GM18867 (cell line): ENCODE data around the gene GBX1.

Experiments used
- ATAC-seq: cut with Tn5 transposase; IDR thresholded peaks from one replicate; pipeline ENCODE4 v1.9.1; 2021; ENCODE audit warnings: mild to moderate bottlenecking, moderate library complexity; ENCODE audit not compliant: unreplicated experiment

Gene GBX1

GRCh38 chr7:151167197-151167961 is at the start of gene GBX1:
Gene GBX1, minus strand, starts transcription at chr7:151167694. Its CDS starts 146 bp downstream, at chr7:151167548.
- ATAC-seq = no peak

GRCh38 chr7:151215396-151215795 is 47.9 kb upstream of the GBX1 start:
- ATAC-seq = no peak

GRCh38 chr7:151213826-151214225 is 46.3 kb upstream of the GBX1 start:
- ATAC-seq = no peak

- ATAC-seq = no peak
Observed at GRCh38 chr7:151212626-151213025, 45.1 kb upstream of the GBX1 start.

- no peak for ATAC-seq
Observed at GRCh38 chr7:151211155-151211772, 43.8 kb upstream of the GBX1 start.

- ATAC-seq = no peak
Observed at GRCh38 chr7:151210087-151210854, 42.8 kb upstream of the GBX1 start, which contains the start of gene H2BK1. Gene H2BK1, minus strand, starts transcription at chr7:151210488. Its CDS starts 170 bp downstream, at chr7:151210318.

GRCh38 chr7:151209588-151209987 is 42.1 kb upstream of the GBX1 start:
- no peak for ATAC-seq

GRCh38 chr7:151208253-151208862 is 40.9 kb upstream of the GBX1 start:
- ATAC-seq = no peak

- no peak for ATAC-seq
Observed at GRCh38 chr7:151207804-151208203, 40.3 kb upstream of the GBX1 start.

- no peak for ATAC-seq
Observed at GRCh38 chr7:151207315-151207714, 39.8 kb upstream of the GBX1 start.

- ATAC-seq = no peak
Observed at GRCh38 chr7:151206914-151207313, 39.4 kb upstream of the GBX1 start.

GRCh38 chr7:151205730-151206129 is 38.2 kb upstream of the GBX1 start:
- no peak for ATAC-seq

- no peak for ATAC-seq
Observed at GRCh38 chr7:151204383-151205032, 37.0 kb upstream of the GBX1 start.

- ATAC-seq = no peak
Observed at GRCh38 chr7:151202836-151203235, 35.3 kb upstream of the GBX1 start.

- no peak for ATAC-seq
Observed at GRCh38 chr7:151201751-151202150, 34.3 kb upstream of the GBX1 start.

GRCh38 chr7:151201344-151201743 is 33.9 kb upstream of the GBX1 start:
- ATAC-seq = no peak

- ATAC-seq = no peak
Observed at GRCh38 chr7:151198945-151199848, 31.7 kb upstream of the GBX1 start.

GRCh38 chr7:151197932-151198331 is 30.4 kb upstream of the GBX1 start:
- no peak for ATAC-seq

GRCh38 chr7:151195616-151196450 is 28.3 kb upstream of the GBX1 start:
- no peak for ATAC-seq
